ENCODE data around the gene HIGD1C.
A peak's percentile ranks its signal among the peaks of the same experiment; 100 is the strongest.
"Not testable (repeated sequence)": the region's sequence is repeated elsewhere in the genome, so short reads cannot be mapped to it uniquely, and the experiment has no call there.

HIGD1C gene

DNA sequence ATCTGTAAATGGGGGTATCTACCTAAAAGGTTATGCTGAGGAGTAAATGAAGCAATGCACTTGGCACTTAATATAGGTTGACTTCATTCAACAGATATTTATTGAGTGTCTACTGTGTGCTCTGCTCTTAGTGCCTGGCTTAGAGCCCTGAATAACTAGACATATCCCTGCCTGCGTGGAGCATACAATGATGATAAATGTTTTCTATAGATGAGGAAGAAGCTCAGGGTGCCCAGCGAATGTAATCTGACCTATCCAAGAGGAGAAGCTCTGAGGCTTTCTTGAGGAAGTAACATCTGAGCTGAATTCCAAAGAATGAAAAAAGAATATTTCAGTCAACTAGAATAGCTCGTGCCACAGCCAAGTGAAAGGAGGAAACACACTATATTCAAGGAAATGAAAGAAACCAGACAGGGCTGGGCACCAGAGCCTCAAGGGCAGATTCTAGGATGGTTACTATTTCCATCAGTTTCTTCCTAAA, 17.9 kb upstream of the HIGD1C start:
- DNase-seq = no peak

DNA sequence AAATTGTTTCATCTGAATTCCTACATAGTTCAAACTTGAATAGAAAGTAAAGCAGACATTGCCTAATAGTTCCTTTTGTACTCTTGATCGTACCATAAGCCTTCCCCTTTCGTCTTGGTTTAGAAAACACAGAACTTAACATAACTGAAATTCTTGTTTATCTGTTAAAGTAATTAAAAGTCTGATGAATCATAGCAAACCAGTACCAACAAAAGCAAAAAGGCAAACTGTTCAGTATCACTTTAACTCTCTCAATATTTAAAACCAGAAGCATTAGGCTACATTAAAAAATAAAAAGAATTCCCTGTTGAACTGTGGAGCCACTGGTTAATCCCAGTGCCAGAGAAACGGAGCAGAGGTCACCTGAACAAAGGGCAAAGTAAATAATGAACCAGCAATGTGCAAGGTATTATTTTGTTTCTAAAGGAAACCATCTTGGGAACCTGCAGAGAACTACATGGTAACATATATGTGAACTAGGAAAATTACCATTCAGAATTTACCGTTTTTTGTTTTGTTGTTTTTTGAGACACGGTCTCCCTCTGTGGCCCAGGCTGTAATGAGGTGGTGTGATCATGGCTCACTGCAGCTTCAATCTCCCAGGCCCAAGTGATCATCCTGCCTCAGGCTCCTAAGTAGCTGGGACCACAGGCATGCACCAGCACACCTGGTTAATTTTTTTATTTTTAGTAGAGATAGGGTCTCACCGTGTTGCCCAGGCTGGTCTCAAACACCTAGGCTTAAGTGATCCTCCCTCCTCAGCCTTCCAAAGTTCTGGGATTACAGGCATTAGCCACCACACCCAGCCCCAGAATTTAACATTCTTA, 17.1 kb upstream of the HIGD1C start:
- DNase-seq = no peak

DNA sequence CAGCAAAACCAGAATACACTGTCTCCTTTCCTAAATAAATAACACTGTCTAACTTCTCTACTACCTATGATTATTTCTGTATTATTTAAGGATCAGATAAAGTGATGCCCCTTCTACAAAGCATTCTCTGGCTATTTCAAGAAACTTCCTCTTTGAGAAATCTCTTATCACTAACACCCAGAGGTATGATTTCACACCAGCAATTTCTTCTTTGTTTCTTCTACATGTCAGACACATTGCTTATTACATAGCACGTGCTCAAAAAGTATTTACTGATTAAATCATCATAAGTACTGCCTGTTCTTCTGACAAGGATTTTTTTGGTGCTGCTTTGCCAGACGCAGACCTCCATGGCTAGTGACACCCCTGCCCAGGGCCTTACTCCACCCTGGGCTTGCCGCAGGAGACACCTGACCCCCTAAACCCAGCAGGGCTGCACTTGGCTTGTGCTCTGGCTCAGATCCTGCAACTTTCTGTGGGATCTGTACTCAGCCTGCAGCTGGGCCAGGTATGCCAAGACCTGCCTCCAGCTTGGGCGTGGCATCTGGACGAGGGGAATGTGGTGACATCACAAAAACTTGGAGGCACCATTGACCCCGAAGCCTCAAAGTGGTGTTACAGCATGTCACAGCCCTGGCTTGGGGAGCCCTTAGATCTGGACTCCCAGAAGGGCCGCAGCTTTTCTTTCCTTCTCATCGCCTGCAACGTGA, 15.4 kb upstream of the HIGD1C start:
- DNase-seq = no peak

DNA sequence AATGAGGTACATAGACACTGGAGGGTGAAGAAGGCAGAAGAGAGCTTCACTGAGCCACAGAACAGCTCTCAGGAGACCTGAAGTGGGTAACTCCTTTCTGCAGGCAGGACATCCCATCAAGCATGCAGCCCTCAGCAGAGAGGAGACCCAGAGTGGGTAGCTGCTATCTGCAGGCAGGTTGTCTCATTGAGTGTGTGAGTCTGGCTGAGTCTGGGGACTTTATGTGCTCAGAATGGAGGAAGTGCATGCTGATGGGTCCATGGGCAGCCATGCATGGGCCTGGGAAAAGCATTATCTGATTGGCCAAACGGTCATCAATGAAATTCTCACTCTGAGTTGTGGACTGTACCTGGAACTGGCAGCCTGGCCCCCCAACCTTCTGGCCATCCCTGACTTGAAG, 14.7 kb upstream of the HIGD1C start:
- no peak for DNase-seq

DNA sequence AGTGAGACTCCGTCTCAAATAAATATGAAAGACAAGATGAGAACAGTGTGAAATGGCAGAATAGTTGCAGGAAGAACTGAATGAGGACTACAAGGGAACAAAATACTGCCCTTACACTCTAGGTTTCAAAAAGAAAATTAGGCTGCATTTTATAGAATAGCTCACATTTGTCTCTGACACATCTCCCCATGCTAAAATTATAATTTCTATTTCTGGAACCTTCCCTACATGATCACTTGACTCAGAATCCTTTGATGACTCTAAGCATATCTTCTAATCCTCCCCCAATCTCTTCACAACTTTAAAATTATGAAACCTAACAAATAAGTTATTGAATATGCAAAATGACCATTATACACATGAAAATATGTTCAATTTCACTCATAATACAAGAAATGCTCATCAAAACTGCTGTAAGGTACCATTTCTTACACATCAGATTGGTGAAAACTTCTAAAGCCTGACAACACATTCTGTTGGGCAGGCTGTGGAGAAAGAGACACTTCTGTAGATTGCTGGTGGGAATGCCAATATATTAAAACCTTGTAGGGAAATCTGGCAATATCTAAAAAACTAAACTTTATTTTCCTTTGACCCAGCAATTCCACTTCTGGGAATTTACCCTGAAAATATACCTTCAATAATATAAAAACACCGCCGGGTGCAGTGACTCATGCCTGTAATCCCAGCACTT, 4.3 kb upstream of the HIGD1C start:
- DNase-seq = no peak

DNA sequence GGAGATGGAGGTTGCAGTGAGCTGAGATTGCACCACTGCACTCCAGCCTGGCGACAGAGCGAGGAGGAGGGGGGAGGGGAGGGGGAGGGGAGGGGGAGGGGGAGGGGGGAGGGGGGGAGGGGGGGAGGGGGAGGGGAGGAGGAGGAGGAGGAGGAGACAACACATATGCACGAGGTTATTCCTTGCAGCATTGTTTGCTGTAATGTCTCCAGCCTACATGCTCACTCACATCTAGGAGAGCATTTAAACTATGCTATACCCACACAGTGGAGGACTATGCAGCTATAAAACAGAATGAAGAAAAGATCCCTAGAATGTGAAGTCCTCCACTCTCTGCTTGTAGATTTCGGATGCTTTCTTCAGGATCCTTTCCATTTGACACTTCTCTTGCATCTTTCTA, 3.5 kb upstream of the HIGD1C start:
- no peak for DNase-seq

DNA sequence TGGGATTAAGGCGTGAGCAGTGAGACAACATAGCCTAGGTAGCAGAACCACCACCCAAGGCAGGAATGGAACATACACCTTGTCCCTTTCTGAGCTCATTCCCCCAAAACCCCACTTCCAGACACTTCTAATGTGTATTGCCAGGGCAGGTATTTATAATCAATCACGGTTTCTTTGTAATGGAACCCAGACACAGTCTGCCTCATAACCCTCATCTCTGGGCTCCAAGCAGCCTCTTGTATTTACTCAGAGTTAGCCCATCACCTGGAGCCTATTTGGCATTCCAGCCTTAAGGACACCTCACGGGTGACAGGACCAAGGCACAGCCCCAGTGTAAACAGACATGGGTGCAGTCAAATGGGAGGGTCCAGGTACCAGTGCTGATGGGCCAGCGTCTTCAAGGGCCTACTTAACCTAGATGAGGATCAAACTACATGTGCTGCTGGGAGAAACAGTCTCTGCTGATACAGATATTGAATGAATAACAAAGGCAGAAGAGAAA, 2.5 kb upstream of the HIGD1C start:
- DNase-seq = no peak

DNA sequence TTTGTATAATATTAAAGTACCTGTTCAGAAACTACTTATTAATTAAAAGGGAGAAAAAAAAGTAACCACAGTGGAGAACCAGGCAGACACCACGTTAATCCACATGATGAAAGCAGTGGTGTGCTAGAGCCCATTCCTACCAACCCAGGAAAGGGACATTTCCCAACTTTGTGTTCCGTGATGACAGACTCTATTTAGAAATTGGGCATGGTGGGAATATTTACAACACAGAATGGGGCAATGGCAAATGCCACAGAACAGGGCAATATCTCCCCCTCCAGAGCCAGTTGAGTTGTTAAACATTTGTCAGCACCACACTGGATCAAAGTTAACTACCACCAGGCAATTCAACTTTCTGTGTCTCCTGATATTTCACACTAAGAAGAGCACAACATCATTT, 1.2 kb upstream of the HIGD1C start:
- DNase-seq = no peak

DNA sequence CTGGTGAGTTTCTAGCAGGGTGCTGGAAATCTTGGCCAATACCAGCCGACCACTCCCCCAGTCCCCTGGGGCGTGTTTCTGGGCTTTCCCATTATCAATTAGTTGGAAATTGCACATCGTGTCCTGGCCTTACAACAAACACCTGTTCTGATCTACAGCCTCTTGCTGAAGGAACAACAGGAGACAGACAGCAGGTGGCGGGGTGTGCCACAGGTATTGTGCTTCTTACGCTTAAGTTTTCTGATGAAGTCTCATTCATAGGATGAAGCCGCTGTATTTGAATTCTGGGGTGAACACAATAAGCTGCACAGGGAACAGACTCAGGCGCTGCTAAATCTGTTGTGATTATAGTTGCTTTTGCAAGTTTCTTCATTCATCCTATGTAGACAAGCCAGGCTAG, 703 bp downstream of the HIGD1C start:
- no peak for DNase-seq

DNA sequence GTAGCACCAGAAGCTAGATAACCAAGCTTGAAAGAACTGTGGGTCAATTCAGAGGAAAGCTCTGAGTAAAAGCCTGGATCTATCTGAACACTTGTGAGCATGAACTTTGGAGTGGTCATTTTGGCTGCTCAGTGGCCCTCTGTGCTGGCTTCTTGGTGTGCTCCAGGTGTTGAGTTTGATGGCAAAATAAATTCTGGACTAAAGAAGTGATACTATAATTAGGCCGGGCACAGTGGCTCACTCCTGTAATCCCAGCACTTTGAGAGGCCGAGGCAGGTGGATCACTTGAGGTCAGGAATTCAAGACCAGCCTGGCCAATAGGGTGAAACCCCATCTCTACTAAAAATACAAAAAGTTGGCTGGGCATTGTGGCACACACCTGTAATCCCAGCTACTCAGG, 2.4 kb downstream of the HIGD1C start:
- DNase-seq = not testable (repeated sequence)

DNA sequence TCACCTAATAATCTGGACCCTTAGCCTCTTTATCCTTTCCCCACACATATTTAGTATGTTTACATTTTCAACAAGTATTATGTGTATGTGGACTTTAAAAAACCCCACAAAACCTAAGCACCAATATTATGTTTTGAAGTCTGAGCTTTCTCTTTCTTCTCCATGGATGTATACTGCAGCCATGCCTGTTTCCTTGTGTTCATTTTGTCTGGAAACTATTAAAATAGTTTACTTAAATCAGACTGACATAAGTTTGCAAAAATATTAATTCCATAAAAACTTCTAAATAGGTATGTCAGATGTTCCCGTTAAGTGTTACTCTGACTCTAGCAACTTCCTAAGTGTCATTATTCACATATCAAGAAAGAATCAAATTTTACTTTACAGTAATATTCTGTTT, 2.9 kb downstream of the HIGD1C start:
- DNase-seq = no peak

DNA sequence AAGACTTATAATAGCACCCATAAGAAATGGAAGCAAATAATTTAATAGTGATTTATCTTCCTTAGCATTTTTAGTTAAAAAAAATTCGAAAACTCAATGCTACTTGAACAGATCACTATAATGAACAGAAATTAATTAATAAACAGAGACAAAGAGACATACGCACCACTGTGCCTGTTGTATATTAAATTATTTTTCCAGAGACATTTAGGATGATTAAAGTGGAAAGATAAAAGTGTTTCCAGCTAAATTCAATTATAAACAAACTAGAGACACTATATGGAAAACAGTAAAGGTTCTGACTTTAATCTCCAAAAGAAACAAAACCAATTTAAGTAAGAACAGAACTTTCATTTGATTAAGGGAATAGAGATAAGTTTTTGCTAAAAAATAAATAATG, 3.4 kb downstream of the HIGD1C start:
- DNase-seq = no peak

DNA sequence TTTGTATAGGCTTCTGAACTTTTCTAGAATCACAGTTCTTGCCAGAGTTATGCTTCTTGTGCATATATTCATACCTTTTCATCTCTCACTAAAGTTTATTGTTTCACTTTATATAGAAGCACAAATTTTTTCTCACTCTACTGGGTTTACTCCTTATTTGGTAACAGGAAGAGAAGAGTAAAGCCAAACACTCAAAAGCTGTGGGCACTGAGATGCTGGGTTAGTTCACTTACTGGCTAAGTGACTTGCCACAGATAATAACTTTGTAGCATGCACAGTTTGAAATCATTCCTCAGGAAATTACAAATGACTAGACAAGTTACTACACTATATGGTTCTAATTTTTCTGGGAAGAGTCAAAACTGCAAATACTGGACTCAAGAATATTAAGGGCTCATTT, 7.8 kb downstream of the HIGD1C start:
- no peak for DNase-seq

DNA sequence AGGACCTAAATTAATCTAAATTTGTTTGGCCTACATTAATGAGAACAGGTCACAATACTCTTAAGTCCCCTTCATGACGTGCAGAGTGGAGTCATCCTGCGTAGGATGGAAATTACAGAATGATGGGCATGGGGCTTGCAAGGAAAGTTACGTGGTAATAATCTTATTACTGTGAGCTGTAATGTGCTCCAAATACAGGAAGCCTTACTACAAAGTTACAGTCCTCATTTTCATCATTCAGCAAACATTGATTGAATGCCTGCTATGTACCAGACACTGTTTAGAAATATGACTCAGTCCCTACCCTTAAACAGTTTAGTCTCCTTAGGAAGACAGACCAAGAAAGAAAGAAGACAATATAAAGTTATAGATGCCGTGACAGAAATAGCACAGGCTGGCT, 9.4 kb downstream of the HIGD1C start:
- DNase-seq = no peak

DNA sequence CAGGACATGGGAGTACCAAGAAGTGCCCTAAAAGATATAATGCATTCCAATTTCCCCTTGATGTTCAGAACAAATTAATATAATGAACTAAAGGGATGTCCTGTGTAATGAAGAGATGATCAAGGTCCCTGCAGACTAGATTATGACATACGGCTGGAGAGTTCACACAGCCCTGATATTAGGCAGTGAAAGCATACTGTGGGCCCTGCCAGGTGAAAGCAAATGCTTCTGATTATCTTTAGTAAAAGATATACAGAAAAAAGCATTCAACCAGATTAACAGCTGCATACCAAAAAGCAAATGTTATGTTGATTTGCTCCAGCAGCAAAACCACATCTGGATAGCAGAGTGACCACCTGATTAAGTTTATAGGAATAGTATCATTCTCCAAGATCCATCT, 12.1 kb downstream of the HIGD1C start:
- no peak for DNase-seq

DNA sequence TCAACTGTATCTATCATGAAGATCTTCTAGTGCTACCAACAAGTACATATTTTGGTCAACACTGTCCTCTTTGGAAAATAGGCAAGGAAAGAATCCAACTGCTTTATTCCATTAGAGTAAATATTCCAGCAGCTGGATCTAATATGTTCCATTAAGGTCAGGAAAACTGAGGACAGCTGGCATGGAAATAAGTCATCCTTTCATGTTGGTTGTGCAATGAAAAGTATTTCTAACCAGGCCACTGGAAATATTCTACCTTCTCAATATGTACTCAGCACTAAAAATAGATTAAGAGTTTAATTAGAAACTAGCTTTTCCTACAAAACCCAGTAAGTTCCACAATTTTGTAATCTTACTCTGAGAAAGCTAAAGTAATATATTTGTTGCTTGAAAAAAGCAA, 19.6 kb downstream of the HIGD1C start:
- no peak for DNase-seq

DNA sequence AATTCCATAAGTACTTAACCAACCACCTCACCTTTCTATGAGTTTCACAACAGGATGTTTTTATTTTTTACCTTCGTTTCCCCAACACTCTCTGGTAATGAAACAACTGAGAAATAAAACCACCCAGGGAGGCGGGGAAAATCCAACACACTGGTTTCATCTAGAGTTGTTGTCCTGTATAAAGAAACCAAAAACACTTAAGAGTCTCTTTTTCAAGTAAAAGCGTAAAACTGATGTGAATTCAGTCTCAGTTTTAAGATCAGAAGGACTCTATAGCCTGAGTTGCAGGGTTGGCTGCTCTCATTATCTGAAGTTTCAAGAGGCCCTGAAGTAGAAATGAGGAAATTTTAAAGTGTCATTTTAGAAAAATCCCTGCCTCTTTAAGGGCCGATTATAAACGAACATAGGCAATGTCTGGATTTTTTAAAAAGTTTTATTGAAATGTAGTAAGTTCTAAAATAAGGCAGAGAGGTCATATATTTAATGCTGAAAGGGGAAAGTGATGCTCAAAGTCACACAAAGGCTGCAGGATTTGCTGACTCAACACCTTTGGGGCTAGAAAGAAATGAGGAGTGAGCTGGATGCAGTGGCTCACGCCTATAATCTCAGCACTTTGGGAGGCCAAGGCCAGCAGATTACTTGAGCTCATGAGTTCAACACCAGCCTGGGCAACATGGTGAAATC, 27.2 kb downstream of the HIGD1C start:
- DNase-seq = peak; percentile 67

DNA sequence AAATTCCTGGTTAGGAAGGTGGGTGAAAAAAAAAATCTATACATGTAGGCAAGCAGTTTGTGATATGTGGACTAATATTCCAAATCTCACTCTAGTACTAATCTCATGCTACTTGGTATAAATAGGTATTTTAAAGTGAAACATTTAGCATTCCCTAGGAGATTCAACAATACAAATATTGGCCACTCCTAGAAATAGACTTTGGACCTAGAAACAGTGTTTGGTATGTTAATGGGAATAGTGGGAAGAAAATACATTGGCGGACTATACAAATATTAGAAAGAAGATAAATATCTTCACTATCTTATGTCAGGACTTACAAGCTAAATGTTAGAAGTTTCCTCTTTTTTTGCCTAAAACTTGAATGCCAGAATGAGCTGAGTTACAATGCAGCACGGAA, 28.2 kb downstream of the HIGD1C start:
- DNase-seq = no peak

DNA sequence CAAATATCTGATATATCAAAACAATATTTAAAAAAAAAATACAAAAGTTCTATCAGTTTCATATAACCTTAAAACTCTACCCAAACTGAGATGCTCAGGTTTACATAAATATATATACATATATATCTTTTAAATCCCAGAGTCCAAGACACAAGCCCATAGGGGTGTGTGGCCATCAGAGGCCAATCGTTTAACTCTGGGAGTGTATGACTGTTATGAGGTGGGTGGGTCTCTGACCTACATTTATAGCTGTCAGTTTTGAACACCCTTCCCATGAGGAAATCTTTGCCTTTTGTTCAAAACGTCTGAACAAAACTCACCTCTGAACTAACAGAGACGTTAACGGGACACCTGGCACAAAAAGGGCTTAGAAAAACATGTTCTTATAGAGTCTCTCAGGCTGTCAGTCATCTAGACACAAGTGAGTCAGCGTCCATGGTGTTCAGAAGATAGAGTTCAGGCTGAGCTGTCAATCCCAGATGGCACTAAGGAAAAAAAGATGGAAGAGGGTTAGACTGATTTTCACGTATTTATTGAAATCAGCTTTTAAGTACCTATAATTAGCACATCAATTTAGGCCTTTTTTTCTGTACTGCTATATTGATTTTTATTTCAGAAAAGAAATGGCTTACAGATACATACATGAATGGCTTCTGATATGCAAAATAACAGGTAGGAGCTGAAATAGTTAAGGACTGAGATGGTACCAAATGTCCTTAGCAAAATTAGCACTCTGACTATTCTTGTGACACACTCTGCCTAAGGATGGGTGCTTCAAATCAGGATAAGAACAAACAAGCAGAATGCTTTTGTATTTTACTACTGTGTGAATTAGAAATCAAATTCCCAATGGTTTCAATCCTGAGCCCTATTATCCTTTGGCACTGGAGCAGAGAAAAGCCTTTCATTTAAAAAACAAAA, 29.2 kb downstream of the HIGD1C start:
- DNase-seq = no peak

DNA sequence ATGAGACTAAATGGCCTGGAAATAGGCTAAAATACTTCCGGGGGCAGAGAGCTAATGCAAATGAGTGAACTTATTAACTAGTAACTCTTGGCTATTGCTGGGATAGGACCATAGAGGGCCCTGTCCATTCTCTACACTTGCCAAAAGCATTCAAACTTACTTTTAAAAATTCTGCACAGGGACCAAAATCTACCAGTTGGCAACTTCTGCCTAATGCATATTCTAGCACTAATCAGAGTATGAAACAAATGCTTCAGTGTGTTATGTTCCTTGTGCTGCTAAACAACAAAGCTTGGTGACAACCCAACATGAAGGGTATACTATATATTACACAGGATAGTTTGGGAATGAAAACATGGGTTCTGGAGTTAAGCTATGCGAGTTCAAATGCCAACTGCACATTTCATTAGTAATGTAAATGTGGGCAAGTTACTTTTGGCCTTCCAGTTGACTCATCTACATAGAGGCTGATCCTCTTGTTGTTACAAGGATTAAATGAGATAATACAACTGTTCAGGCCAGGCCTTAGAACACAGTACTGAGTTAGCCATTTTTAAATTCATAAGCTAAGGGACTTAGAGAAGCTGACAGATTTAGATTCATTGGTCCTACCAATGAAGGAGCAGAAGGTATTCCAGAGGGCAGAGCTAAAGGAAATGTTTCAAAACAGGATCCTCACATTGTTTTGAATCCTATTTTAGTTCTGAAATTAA, 32.4 kb downstream of the HIGD1C start:
- DNase-seq = no peak

DNA sequence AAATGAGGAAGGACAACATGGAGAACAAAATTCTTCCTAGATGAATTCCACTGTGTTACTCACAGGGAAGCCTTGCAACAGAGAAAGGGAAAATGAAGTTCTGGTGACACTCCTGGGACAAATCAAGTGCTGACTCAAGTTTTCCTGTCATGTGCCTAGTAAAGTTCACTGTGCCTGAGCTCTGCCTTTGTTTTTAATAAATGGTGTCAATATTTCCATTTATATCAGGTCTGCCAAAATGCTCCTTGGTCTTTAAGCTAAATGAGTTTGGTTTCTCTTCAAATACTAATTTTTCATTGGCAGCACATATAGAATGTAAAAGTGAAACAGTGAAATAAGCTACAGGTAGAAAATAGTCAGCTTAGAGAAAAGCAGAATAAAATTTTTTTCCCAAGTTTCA, 33.0 kb downstream of the HIGD1C start:
- no peak for DNase-seq
